ENCODE results near the gene EFL1. TPM values are rescaled to one million over a fixed set of nuclear protein-coding genes. Genes with fewer than 3 reads are reported as not detected.

Gene EFL1
- polyA plus RNA-seq, 1 experiment, result 13.0 TPM

- POLR2A ChIA-PET, result no interaction called here
- no peaks in the 10 kb centered on the region for H3K27me3 ChIP-seq (ENCODE audit: control insufficient read depth, insufficient read depth, low read length)
- no peak overlapping the region for H3K4me3 ChIP-seq (ENCODE audit: low read depth, low read length)
- TF ChIP-seq CTCF (IDR thresholded peaks at IDR 0.05; ENCODE audit: insufficient read depth, low read depth, low read length), result peak; percentile 75
- CTCF ChIA-PET, result interaction anchor here (0.7 to 3.0 kb wide), 18 partner anchors 9 to 658 kb away, joined by 3 to 27 read pairs (median 4); no protein-coding TSS in a partner anchor
- peaks cover 2% of the 10 kb centered on the region; the same call in 1 of the 2 replicates for H3K36me3 ChIP-seq (ENCODE audit: control insufficient read depth, insufficient read depth, low read length)
- DNase-seq (ENCODE audit: low read depth), result no peak
Observed at GRCh38 chr15:82139823-82140268, 122.7 kb downstream of the EFL1 start.

GRCh38 chr15:82138306-82138705 is 124.2 kb downstream of the EFL1 start:
- no peak for DNase-seq (ENCODE audit: low read depth)
- ChIA-PET CTCF (interaction anchor here (1.2 to 1.5 kb wide), 2 partner anchors 11 to 20 kb away, joined by 4 to 5 read pairs; no protein-coding TSS in a partner anchor), POLR2A (no interaction called here)
- Histone ChIP-seq H3K36me3 (ENCODE audit: control insufficient read depth, insufficient read depth, low read length) (peaks cover 2% of the 10 kb centered on the region; the same call in 1 of the 2 replicates), H3K27me3 (ENCODE audit: control insufficient read depth, insufficient read depth, low read length) (no peaks in the 10 kb centered on the region), H3K4me3 (ENCODE audit: low read depth, low read length) (no peak overlapping the region)
- no peak for TF ChIP-seq CTCF (IDR thresholded peaks at IDR 0.05; ENCODE audit: insufficient read depth, low read depth, low read length)

DNA sequence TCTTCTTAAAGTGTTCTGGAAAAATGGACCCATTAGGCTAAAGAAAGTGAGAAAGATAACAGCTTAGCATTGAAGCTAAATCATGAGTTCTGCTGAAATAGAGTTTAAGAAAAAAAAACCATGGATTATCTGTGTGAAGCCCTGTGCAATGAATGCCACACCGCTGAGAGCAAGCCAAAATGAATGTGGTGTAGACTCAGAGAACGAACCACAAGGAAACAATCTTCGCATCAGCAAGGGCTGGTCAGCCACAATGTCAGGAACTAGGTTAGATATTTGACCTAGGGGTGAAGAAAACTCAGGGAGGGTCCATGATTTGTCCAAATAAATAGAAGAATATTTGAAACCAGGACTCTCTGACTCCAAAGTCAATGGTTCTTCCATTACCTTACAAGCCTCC is 125.3 kb downstream of the EFL1 start:
- Histone ChIP-seq H3K4me3 (ENCODE audit: low read depth, low read length) (no peak overlapping the region), H3K36me3 (ENCODE audit: control insufficient read depth, insufficient read depth, low read length) (peaks cover 2% of the 10 kb centered on the region; the same call in 1 of the 2 replicates), H3K27me3 (ENCODE audit: control insufficient read depth, insufficient read depth, low read length) (no peaks in the 10 kb centered on the region)
- ChIA-PET POLR2A (no interaction called here), CTCF (interaction anchor here (1.2 kb wide), 1 partner anchor 10 kb away, joined by 5 read pairs; no protein-coding TSS in a partner anchor)
- no peak for TF ChIP-seq CTCF (IDR thresholded peaks at IDR 0.05; ENCODE audit: insufficient read depth, low read depth, low read length)
- DNase-seq (ENCODE audit: low read depth), result no peak

DNA sequence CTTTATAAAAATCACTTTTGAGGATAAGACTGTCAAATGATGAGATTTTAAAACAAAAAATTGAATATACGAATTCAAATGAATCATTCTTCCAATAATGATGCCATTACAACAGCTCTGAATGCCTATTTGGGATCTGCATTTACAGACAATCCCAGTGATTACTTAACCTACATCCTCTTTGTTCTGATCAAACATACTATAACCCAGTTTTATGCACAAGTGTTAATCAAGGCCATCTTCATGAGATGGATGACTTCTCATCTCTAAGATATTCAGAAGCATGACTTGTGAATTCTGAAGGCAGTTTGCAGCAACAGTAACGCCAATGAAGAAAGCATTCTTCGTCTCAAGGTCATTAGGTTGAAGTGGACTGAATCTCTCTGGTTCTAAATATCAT is 126.4 kb downstream of the EFL1 start:
- CTCF ChIA-PET, result interaction anchor here (2.2 kb wide), 1 partner anchor 27 kb away, joined by 15 read pairs; no protein-coding TSS in a partner anchor
- H3K36me3 ChIP-seq (ENCODE audit: control insufficient read depth, insufficient read depth, low read length), result peaks cover 2% of the 10 kb centered on the region; the same call in 1 of the 2 replicates
- POLR2A ChIA-PET, result no interaction called here
- H3K27me3 ChIP-seq (ENCODE audit: control insufficient read depth, insufficient read depth, low read length), result no peaks in the 10 kb centered on the region
- no peak for TF ChIP-seq CTCF (IDR thresholded peaks at IDR 0.05; ENCODE audit: insufficient read depth, low read depth, low read length)
- no peak for DNase-seq (ENCODE audit: low read depth)
- H3K4me3 ChIP-seq (ENCODE audit: low read depth, low read length), result no peak overlapping the region

DNA sequence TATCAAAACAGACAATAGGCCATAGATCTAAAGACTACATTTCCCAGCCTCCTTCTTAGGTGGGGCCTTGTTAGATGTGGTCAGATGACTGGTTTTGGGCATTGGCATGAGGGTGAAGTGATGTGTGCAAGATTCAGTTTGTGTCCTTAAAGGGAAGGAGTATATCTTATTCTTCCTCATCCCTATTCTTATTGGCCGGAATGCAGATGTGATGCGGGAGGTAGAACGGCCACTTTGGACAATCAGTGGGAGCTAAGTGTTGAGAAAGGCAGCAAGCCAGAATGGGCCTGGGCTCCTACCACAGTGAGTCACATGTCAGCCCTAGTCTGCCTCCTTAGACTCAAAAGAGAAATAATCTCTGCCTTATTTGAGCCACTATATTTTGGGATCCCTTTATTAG is 126.9 kb downstream of the EFL1 start:
- no peaks in the 10 kb centered on the region for H3K27me3 ChIP-seq (ENCODE audit: control insufficient read depth, insufficient read depth, low read length)
- CTCF ChIA-PET, result interaction anchor here (0.7 to 2.2 kb wide), 2 partner anchors 8 to 26 kb away, joined by 3 to 15 read pairs; no protein-coding TSS in a partner anchor
- POLR2A ChIA-PET, result no interaction called here
- peaks cover 2% of the 10 kb centered on the region; the same call in 1 of the 2 replicates for H3K36me3 ChIP-seq (ENCODE audit: control insufficient read depth, insufficient read depth, low read length)
- no peak overlapping the region for H3K4me3 ChIP-seq (ENCODE audit: low read depth, low read length)
- no peak for DNase-seq (ENCODE audit: low read depth)
- TF ChIP-seq CTCF (IDR thresholded peaks at IDR 0.05; ENCODE audit: insufficient read depth, low read depth, low read length), result no peak

All from BJ (cell line).